KMS-11 (cell line): ENCODE measurements around the gene FES.

ENCODE experiments used
- H2AFZ ChIP-seq: fragments of 200-600 bp; sonication (generic); 2 replicates; pipeline ENCODE4 v1.6.1; 2016; ENCODE audit warnings: antibody characterized with exemption, mixed run types, low read depth
- H3K27ac ChIP-seq: fragments of 200-600 bp; sonication (generic); 2 replicates; pipeline ENCODE4 v1.6.1; 2016; ENCODE audit warnings: mild to moderate bottlenecking, mixed run types
- H3K27me3 ChIP-seq: fragments of 200-600 bp; sonication (generic); 2 replicates; pipeline ENCODE4 v1.6.1; 2017; ENCODE audit warnings: mild to moderate bottlenecking, low read depth, mixed run types, moderate library complexity; ENCODE audit not compliant: insufficient read depth
- H3K36me3 ChIP-seq: fragments of 200-600 bp; sonication (generic); 2 replicates; pipeline ENCODE4 v1.6.1; 2017; ENCODE audit warnings: mild to moderate bottlenecking, mixed run types; ENCODE audit not compliant: insufficient read depth
- H3K4me1 ChIP-seq: fragments of 200-600 bp; sonication (generic); 2 replicates; pipeline ENCODE4 v1.6.1; 2016; ENCODE audit warnings: mild to moderate bottlenecking, low read depth, mixed run types; ENCODE audit not compliant: poor library complexity, severe bottlenecking
- H3K4me2 ChIP-seq: fragments of 200-600 bp; sonication (generic); 2 replicates; pipeline ENCODE4 v1.7.0; 2016; ENCODE audit warnings: mild to moderate bottlenecking, mixed run types
- H3K4me3 ChIP-seq: fragments of 200-600 bp; sonication (generic); IDR thresholded peaks from 2 replicates; pipeline ENCODE4 v1.6.1; 2017; ENCODE audit warnings: low read depth, low read length, mixed read lengths; ENCODE audit not compliant: insufficient read depth
- H3K79me2 ChIP-seq: fragments of 200-600 bp; sonication (generic); 2 replicates; pipeline ENCODE4 v1.6.1; 2016; ENCODE audit warnings: low read depth, mixed run types; ENCODE audit not compliant: insufficient read depth
- H3K9ac ChIP-seq: fragments of 200-600 bp; sonication (generic); 2 replicates; pipeline ENCODE4 v1.6.1; 2016; ENCODE audit warnings: mild to moderate bottlenecking, mixed run types
- H4K20me1 ChIP-seq: fragments of 200-600 bp; sonication (generic); 2 replicates; pipeline ENCODE4 v1.6.1; 2016; ENCODE audit warnings: mild to moderate bottlenecking, mixed run types; ENCODE audit not compliant: insufficient read depth
- CTCF ChIP-seq: fragments of 200-600 bp; sonication (generic); conservative IDR thresholded peaks from 2 replicates; pipeline ENCODE4 v1.6.1; 2017; ENCODE audit warnings: low read depth, mild to moderate bottlenecking, antibody characterized with exemption, low read length, moderate library complexity, mixed read lengths

Gene FES

GRCh38 chr15:90889736-90890456 is 5.6 kb downstream of the FES start:
- H3K27me3 ChIP-seq: no peaks in the 10 kb centered on the region
- no peak overlapping the region for H3K27ac ChIP-seq
- no peak for TF ChIP-seq CTCF
- no peaks in the 10 kb centered on the region for H3K36me3 ChIP-seq
- no peak overlapping the region for H2AFZ ChIP-seq
- H3K4me1 ChIP-seq: peaks cover 10% of the 10 kb centered on the region
- H3K79me2 ChIP-seq: no peaks in the 10 kb centered on the region
- no peak overlapping the region for H3K9ac ChIP-seq
- no peaks in the 10 kb centered on the region for H4K20me1 ChIP-seq
- H3K4me2 ChIP-seq: no peak overlapping the region
- H3K4me3 ChIP-seq: no peak overlapping the region

DNA sequence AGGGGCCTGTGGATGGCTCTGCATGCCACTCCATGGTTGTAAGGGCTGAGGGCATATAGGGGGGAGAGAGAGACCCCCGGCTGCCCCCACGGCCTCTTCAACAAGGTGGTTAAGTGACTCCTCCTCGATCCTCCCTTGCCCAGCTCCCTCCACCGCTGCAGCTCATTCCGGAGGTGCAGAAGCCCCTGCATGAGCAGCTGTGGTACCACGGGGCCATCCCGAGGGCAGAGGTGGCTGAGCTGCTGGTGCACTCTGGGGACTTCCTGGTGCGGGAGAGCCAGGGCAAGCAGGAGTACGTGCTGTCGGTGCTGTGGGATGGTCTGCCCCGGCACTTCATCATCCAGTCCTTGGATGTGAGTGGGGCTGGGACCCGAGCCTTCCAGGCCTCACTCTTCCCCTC is 6.5 kb downstream of the FES start:
- H3K27me3 ChIP-seq: no peaks in the 10 kb centered on the region
- no peak overlapping the region for H3K4me3 ChIP-seq
- H3K4me1 ChIP-seq: peaks cover 6% of the 10 kb centered on the region
- no peaks in the 10 kb centered on the region for H3K36me3 ChIP-seq
- no peak overlapping the region for H3K9ac ChIP-seq
- H3K4me2 ChIP-seq: no peak overlapping the region
- no peaks in the 10 kb centered on the region for H4K20me1 ChIP-seq
- H3K79me2 ChIP-seq: no peaks in the 10 kb centered on the region
- H3K27ac ChIP-seq: no peak overlapping the region
- TF ChIP-seq CTCF: no peak
- no peak overlapping the region for H2AFZ ChIP-seq

DNA sequence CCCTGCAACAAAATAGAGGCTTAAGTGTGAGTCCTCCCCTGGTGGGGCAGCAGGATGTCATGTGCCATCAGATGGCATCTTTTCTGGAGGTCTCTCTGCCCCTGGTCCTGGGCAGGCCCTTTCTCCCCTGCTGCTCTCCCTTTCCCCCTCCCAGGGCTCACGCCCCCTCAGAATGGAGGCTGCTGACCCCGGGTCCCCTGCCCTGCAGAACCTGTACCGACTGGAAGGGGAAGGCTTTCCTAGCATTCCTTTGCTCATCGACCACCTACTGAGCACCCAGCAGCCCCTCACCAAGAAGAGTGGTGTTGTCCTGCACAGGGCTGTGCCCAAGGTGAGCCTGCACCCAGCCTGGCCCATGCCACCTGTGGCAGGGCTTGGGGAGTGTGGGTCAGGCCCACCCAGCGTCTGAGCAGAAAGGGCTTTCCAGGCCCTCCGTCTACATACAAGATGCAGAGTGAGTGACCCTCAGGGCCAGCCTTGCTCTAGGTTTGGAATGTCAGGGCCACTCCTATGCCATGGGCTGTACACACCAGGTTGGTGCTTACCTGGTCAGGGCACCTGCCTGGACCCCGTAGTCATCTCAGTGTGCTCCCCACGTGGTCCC is 7.1 kb downstream of the FES start:
- TF ChIP-seq CTCF: no peak
- Histone ChIP-seq H3K9ac (no peak overlapping the region), H2AFZ (no peak overlapping the region), H3K79me2 (no peaks in the 10 kb centered on the region), H3K36me3 (no peaks in the 10 kb centered on the region), H3K4me2 (no peak overlapping the region), H3K4me1 (peaks cover under 1% of the 10 kb centered on the region), H4K20me1 (no peaks in the 10 kb centered on the region), H3K27me3 (no peaks in the 10 kb centered on the region), H3K4me3 (no peak overlapping the region), H3K27ac (no peak overlapping the region)

GRCh38 chr15:90892023-90892422 is 7.7 kb downstream of the FES start:
- no peak overlapping the region for H3K9ac ChIP-seq
- H3K4me1 ChIP-seq: no peaks in the 10 kb centered on the region
- no peak for TF ChIP-seq CTCF

More at GRCh38 chr15:90892023-90892422, 7.7 kb downstream of the FES start:
- Histone ChIP-seq H3K4me2 (no peak overlapping the region), H3K79me2 (no peaks in the 10 kb centered on the region), H3K27me3 (no peaks in the 10 kb centered on the region), H3K4me3 (no peak overlapping the region), H3K36me3 (no peaks in the 10 kb centered on the region), H2AFZ (no peak overlapping the region), H3K27ac (no peak overlapping the region), H4K20me1 (no peaks in the 10 kb centered on the region)
